Gastroesophageal sphincter (tissue), 3 donors: ENCODE measurements around the gene KLHDC4.

Experiments used
- CTCF ChIP-seq, 4 experiments: fragments of 200-600 bp in 2 of 4; fragments of 450-650 bp in 2 of 4; sonication (generic) in 1 of 4; IDR thresholded peaks; one replicate each; pipeline ENCODE4 v1.5.1; 2017 to 2019; ENCODE audit warnings: antibody characterized with exemption in 4 of 4, mild to moderate bottlenecking in 2 of 4, moderate library complexity in 2 of 4
- EP300 ChIP-seq: sonication (generic); formaldehyde crosslinking; IDR thresholded peaks from one replicate; pipeline ENCODE4 v1.6.1; 2017; ENCODE audit warnings: antibody characterized with exemption, mild to moderate bottlenecking
- POLR2A ChIP-seq, 2 donors: fragments of 450-650 bp; IDR thresholded peaks; one replicate each; pipeline ENCODE4 v1.6.1; 2017; ENCODE audit warnings: antibody characterized with exemption in 2 of 2, mild to moderate bottlenecking in 2 of 2, moderate library complexity in 1 of 2
- POLR2AphosphoS5 ChIP-seq: sonication (generic); formaldehyde crosslinking; IDR thresholded peaks from one replicate; pipeline ENCODE4 v1.6.1; 2017; ENCODE audit warnings: antibody characterized with exemption

GRCh38 chr16:87687998-87688529 lies 77.7 kb downstream of the KLHDC4 start:
- no peak for TF ChIP-seq POLR2A (IDR thresholded peaks at IDR 0.05)
- no peak for TF ChIP-seq CTCF (IDR thresholded peaks at IDR 0.05)
- no peak for TF ChIP-seq POLR2AphosphoS5
- no peak for TF ChIP-seq EP300
